OCI-LY7 (cell line): ENCODE results near the gene KAZN. TPM values are rescaled to one million over a fixed set of nuclear protein-coding genes. Genes with fewer than 3 reads are reported as not detected.
A peak's percentile ranks its signal among the peaks of the same experiment; 100 is the strongest.

Experiments used
- BruUV-seq: library from RNA; stranded (reverse); fragments of 400-500 nt; replicated peaks from 2 replicates; lab custom pipeline; 2021; lab: Mats Ljungman, UMichigan
- CTCF ChIA-PET: fragments of 300-600 bp; sonication (Branson Sonifier 250); formaldehyde crosslinking; loops from one replicate; lab custom pipeline; 2022; ENCODE audit warnings: antibody characterized with exemption; ENCODE audit not compliant: unreplicated experiment; lab: Charles Lee
- POLR2A ChIA-PET: fragments of 300-600 bp; sonication (Branson Sonifier 250); formaldehyde crosslinking; loops from one replicate; lab custom pipeline; 2022; ENCODE audit warnings: antibody characterized with exemption; lab: Charles Lee
- DNase-seq: peaks from one replicate; pipeline ENCODE4 v3.0.0-alpha.2; 2015; ENCODE audit warnings: low spot score
- H2AFZ ChIP-seq: fragments of 200-600 bp; sonication (generic), shearing (Covaris generic); 2 replicates; pipeline ENCODE4 v1.6.1; 2014; ENCODE audit warnings: mild to moderate bottlenecking, antibody characterized with exemption, low read length, moderate library complexity
- H3K27ac ChIP-seq: fragments of 200-600 bp; sonication (generic); 2 replicates; pipeline ENCODE4 v1.5.1; 2014; ENCODE audit warnings: mixed run types, low read depth, mild to moderate bottlenecking, moderate library complexity, low read length, inconsistent platforms; ENCODE audit not compliant: poor library complexity, severe bottlenecking
- H3K36me3 ChIP-seq: fragments of 200-600 bp; sonication (generic); 2 replicates; pipeline ENCODE4 v1.6.1; 2014; ENCODE audit warnings: mild to moderate bottlenecking, antibody characterized with exemption, low read length, moderate library complexity, mixed read lengths; ENCODE audit not compliant: insufficient read depth
- H3K4me1 ChIP-seq: fragments of 200-600 bp; sonication (generic); 2 replicates; pipeline ENCODE4 v1.5.1; 2014; ENCODE audit warnings: mild to moderate bottlenecking, low read length; ENCODE audit not compliant: insufficient read depth, poor library complexity, severe bottlenecking
- H3K4me2 ChIP-seq: fragments of 200-600 bp; sonication (generic); 2 replicates; pipeline ENCODE4 v1.6.1; 2014; ENCODE audit warnings: mild to moderate bottlenecking, low read length
- H3K4me3 ChIP-seq: fragments of 200-600 bp; sonication (generic); 2 replicates; pipeline ENCODE4 v1.5.1; 2014; ENCODE audit warnings: mild to moderate bottlenecking, low read depth, low read length; ENCODE audit not compliant: poor library complexity, severe bottlenecking
- H3K79me2 ChIP-seq: fragments of 200-600 bp; sonication (generic); 2 replicates; pipeline ENCODE4 v1.6.1; 2016; ENCODE audit warnings: low read depth, mild to moderate bottlenecking, low read length, moderate library complexity, mixed read lengths; ENCODE audit not compliant: insufficient read depth
- H3K9me2 ChIP-seq: fragments of 200-600 bp; sonication (generic); 2 replicates; pipeline ENCODE4 v1.6.1; 2016; ENCODE audit warnings: mild to moderate bottlenecking, low read length, mixed read lengths; ENCODE audit not compliant: insufficient read depth
- H3K9me3 ChIP-seq: fragments of 200-600 bp; sonication (generic); 2 replicates; pipeline ENCODE4 v1.6.1; 2014; ENCODE audit warnings: mild to moderate bottlenecking, mixed run types, low read length, mixed read lengths
- H4K20me1 ChIP-seq: fragments of 200-600 bp; sonication (generic); 2 replicates; pipeline ENCODE4 v1.6.1; 2014; ENCODE audit warnings: mild to moderate bottlenecking, antibody characterized with exemption, low read length, moderate library complexity, mixed read lengths; ENCODE audit not compliant: insufficient read depth
- CTCF ChIP-seq: fragments of 200-600 bp; sonication (generic); conservative IDR thresholded peaks from 2 replicates; pipeline ENCODE4 v1.5.1; 2014; ENCODE audit warnings: mild to moderate bottlenecking, antibody characterized with exemption, low read length, moderate library complexity, mixed read lengths
- EZH2phosphoT487 ChIP-seq: fragments of 200-600 bp; sonication (generic); IDR thresholded peaks from 2 replicates; pipeline ENCODE4 v1.6.1; 2018; ENCODE audit warnings: low read depth, borderline replicate concordance, mild to moderate bottlenecking, mixed run types, antibody characterized with exemption, low read length, moderate library complexity, mixed read lengths
- intact Hi-C: fragments of 100-400 bp; cut with micrococcal nuclease; formaldehyde crosslinking; loops from one replicate; pipeline ENCODE4 v1.10.0; 2022; ENCODE audit not compliant: unreplicated experiment
- total RNA-seq, 2 experiments: library from RNA; depleted of rRNA in 1 of 2; stranded (reverse); fragments of >200 nt in 1 of 2; shearing (Covaris generic) in 1 of 2; gene quantifications; 2 replicates each; pipeline ENCODE4 v1.2.3, GENCODE V29; 2014 to 2022

The KAZN gene
- total RNA-seq, 2 experiments from 2014 or later = 0.40 to 2.4 TPM

- Histone ChIP-seq H3K9me3 (no peaks in the 10 kb centered on the region), H3K27ac (no peak overlapping the region), H3K4me3 (no peak overlapping the region), H3K79me2 (no peaks in the 10 kb centered on the region), H4K20me1 (no peaks in the 10 kb centered on the region), H3K4me2 (no peak overlapping the region), H3K4me1 (peaks cover 11% of the 10 kb centered on the region), H2AFZ (no peak overlapping the region), H3K9me2 (no peaks in the 10 kb centered on the region), H3K36me3 (no peaks in the 10 kb centered on the region)
- ChIA-PET CTCF (no interaction called here), POLR2A (no interaction called here)
- no TSS peak for BruUV-seq
- TF ChIP-seq CTCF (peak; percentile 90), EZH2phosphoT487 (no peak)
- intact Hi-C loops = loop anchor here (1.0 to 5.0 kb wide), 4 partner anchors 198 to 441 kb away; no protein-coding TSS in a partner anchor
- peak; percentile 71 for DNase-seq
Observed at GRCh38 chr1:14606632-14607031, 8.1 kb downstream of the KAZN start.

- no peak overlapping the region for H3K27ac ChIP-seq
- no TSS peak for BruUV-seq
- ChIA-PET POLR2A (no interaction called here), CTCF (no interaction called here)
- intact Hi-C loops = loop anchor here (5.0 kb wide), 1 partner anchor 440 kb away; no protein-coding TSS in a partner anchor
- H3K4me2 ChIP-seq = no peak overlapping the region
- H4K20me1 ChIP-seq = no peaks in the 10 kb centered on the region
- H2AFZ ChIP-seq = no peak overlapping the region
- H3K36me3 ChIP-seq = no peaks in the 10 kb centered on the region
- no peak for DNase-seq
- peaks cover 11% of the 10 kb centered on the region for H3K4me1 ChIP-seq
- no peak overlapping the region for H3K4me3 ChIP-seq
- H3K79me2 ChIP-seq = no peaks in the 10 kb centered on the region
- TF ChIP-seq CTCF (no peak), EZH2phosphoT487 (no peak)
- H3K9me2 ChIP-seq = no peaks in the 10 kb centered on the region
- H3K9me3 ChIP-seq = no peaks in the 10 kb centered on the region
Observed at GRCh38 chr1:14607295-14607694, 8.8 kb downstream of the KAZN start.

- no peaks in the 10 kb centered on the region for H3K79me2 ChIP-seq
- H3K27ac ChIP-seq = no peak overlapping the region
- H3K9me2 ChIP-seq = no peaks in the 10 kb centered on the region
- ChIA-PET CTCF (no interaction called here), POLR2A (no interaction called here)
- no peaks in the 10 kb centered on the region for H4K20me1 ChIP-seq
- TF ChIP-seq CTCF (peak; percentile 80), EZH2phosphoT487 (no peak)
- intact Hi-C loops = loop anchor here (5.0 kb wide), 1 partner anchor 439 kb away; no protein-coding TSS in a partner anchor
- H3K9me3 ChIP-seq = no peaks in the 10 kb centered on the region
- no peak overlapping the region for H2AFZ ChIP-seq
- peak overlapping the region; percentile 4; the same call in 1 of the 2 replicates for H3K4me2 ChIP-seq
- H3K36me3 ChIP-seq = no peaks in the 10 kb centered on the region
- H3K4me3 ChIP-seq = no peak overlapping the region
- BruUV-seq = no TSS peak
- peak; percentile 32 for DNase-seq
- H3K4me1 ChIP-seq = peaks cover 11% of the 10 kb centered on the region
Observed at GRCh38 chr1:14608308-14608707, 9.8 kb downstream of the KAZN start.
